HG02938 (cell line): ENCODE measurements around the gene UGGT2.

Source experiments
- ATAC-seq: cut with Tn5 transposase; IDR thresholded peaks from one replicate; pipeline ENCODE4 v1.9.1; 2021; ENCODE audit warnings: mild to moderate bottlenecking, moderate library complexity; ENCODE audit not compliant: unreplicated experiment

UGGT2 gene, protein sequence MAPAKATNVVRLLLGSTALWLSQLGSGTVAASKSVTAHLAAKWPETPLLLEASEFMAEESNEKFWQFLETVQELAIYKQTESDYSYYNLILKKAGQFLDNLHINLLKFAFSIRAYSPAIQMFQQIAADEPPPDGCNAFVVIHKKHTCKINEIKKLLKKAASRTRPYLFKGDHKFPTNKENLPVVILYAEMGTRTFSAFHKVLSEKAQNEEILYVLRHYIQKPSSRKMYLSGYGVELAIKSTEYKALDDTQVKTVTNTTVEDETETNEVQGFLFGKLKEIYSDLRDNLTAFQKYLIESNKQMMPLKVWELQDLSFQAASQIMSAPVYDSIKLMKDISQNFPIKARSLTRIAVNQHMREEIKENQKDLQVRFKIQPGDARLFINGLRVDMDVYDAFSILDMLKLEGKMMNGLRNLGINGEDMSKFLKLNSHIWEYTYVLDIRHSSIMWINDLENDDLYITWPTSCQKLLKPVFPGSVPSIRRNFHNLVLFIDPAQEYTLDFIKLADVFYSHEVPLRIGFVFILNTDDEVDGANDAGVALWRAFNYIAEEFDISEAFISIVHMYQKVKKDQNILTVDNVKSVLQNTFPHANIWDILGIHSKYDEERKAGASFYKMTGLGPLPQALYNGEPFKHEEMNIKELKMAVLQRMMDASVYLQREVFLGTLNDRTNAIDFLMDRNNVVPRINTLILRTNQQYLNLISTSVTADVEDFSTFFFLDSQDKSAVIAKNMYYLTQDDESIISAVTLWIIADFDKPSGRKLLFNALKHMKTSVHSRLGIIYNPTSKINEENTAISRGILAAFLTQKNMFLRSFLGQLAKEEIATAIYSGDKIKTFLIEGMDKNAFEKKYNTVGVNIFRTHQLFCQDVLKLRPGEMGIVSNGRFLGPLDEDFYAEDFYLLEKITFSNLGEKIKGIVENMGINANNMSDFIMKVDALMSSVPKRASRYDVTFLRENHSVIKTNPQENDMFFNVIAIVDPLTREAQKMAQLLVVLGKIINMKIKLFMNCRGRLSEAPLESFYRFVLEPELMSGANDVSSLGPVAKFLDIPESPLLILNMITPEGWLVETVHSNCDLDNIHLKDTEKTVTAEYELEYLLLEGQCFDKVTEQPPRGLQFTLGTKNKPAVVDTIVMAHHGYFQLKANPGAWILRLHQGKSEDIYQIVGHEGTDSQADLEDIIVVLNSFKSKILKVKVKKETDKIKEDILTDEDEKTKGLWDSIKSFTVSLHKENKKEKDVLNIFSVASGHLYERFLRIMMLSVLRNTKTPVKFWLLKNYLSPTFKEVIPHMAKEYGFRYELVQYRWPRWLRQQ (N-terminal part only)

DNA sequence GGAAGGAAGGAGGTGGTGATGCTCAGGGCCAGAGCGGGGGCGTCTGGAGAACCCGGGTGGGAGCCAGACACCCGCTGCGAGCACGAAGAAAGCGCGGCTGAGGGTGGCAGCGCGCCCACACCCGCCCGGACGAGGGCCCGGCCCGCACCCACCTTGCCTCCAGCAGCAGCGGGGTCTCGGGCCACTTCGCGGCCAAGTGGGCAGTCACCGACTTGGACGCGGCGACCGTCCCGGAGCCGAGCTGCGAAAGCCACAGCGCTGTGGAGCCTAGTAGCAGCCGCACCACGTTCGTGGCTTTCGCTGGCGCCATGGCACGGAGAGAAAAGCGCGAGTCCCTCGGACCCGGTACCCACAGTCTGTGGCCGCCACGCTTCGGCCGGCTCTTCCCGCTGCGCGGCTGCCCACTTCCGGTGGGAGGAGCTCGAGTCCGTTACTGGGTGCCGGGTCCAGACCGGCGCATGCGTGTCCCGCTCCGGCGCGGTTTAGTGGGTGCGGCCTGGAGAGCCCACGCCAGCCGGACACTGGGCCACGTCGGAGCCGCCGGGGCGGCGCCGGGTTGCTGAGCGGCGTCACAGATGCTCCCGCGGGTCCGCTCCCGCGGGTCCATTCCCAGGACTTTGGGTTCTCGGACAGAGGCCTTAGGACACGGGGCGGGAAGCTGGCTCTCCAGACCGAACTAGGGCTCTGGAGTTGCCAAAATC lies at the start of gene UGGT2:
UGGT2 (minus strand) TSS at position 399 of the 701 bp plus-strand sequence; CDS start at position 310, 89 bp downstream.
- peak; percentile 92 for ATAC-seq

DNA sequence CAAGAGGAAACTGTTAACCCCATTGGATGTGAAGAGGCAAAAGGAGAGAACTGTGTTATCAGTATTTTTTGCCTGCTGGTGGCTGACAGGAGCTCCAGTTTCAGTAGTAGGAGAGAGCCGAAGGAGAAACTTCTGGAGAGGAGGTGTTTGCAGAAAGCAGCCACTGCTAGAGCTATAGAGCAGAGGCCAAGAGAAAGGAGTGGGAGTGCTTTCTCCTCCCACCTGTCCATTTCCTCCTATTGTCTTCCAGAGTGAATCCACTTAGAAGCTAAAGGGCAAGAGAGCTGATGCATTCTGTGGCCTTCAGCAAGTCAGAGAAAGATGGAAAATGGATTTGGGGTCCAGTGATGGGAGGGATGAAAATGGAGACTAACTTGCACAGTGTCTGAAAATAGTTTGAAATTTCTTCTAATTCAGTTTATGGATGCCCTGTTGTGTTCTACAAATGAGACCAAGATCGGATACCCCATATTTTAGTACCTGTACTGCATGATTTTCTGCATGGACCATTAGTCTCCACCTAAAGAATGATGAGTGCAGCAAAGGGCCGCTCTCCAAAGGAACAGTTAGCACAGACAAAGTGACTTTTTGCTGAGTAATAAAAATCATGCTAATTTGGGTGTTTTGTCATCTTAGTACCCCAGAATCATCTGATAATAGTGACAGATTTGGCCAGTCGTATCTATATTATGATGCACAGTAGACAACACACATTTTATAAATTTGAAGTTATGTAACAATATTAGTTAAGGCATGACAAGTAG lies 47.4 kb upstream of the UGGT2 start:
- ATAC-seq = no peak

DNA sequence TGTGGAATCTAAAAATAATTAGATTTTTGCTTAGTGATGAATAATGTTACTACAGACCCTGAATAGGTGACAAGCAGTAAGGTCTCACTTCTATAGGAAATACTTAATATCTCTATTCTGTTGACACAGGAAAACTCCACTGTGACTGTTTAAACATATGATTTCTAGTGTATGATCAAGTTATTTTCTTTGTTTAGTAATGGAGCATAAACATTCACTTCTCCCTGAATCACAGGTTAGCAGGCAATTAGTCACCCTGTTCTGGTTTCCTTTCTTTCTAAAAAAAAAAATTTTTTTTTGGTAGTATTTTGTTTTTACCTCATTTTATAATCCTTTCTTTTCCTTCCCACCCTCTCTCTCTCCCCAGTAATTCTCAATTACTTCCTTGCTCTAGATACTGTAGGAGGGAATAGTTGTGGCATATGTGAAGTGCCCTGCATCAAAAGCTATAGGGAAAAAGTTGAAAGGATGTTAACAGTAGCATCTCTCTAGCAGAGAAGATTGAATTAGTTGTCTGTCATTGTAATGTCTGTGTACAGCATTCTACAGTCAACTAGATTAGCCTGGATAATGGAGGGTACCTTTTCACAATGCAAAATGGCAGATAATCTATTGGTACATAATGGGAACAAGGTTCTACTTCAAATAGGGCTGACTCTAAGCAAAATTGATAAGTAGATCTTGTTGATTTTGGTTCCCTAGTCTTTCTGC lies 40.2 kb upstream of the UGGT2 start:
- ATAC-seq = no peak

DNA sequence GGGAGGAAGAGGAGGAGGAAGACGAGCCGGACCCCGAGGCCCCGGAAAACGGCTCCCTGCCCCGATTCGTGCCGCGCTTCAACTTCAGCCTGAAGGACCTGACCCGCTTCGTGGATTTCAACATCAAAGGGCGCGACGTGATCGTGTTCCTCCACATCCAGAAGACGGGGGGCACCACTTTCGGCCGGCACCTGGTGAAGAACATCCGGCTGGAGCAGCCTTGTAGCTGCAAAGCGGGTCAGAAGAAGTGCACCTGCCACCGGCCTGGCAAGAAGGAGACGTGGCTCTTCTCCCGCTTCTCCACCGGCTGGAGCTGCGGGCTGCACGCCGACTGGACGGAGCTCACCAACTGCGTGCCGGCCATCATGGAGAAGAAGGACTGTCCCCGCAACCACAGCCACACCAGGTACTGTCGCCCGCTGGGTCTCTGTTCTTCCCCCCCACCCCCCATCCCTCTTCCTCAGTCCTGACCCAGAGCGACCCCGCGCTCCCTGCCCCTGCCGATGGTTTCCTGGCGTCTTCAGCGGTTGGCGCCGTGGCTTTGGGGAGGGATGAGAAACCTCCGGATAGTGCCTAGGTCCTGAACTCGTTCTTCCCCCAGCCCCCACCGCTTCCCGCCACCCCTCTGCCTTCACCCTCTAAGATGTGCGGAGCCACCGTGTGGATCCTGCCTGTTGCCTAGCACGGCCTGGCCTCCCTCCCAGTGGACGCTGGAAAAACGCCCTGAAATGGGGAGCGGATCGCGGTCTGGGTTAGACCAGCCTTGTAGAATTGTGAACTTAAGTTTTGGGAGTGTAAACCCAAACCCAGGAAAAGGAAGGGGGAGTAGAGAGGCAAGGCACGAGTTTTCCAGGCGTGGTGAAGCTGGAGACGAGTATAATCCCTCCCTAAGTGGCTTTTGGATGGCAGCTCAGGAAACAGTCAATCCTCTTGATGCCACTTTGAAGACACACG lies 38.2 kb upstream of the UGGT2 start:
- ATAC-seq = no peak

DNA sequence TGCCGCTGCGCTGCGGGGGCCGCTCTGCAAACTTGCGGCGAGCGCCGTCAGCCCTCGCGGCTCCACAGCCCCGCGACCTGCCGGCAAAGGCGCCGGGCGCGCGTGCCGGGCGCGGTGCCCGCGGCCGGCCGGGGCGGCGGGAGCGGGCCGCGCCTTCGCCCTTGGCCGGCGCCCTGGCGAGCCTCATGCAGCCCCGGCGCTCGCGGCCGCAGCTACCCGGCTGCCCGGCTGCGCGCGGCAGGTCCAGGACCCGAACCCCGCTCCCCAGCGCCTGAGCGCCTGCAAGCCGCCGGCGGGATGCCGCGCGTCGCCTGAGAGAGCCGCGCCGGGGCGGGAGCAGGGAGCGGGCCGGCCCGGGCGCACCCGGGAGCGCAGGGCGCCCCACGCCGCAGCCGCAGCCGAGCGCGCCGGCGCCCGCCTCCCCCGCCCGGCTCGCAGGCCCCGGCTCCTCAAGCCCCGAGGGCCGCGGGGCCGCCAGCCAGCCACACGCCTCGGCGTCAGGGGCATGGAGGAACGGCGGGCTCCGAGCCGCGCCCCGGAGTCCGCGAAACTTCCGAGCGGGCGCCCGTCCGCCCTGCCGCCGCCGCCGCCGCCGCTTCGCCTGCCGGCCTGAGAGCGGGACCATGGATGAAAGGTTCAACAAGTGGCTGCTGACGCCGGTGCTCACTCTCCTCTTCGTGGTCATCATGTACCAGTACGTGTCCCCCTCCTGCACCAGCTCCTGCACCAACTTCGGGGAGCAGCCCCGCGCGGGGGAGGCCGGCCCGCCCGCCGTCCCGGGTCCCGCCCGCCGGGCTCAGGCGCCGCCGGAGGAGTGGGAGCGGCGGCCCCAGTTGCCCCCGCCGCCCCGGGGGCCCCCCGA lies 37.3 kb upstream of the UGGT2 start:
- peak; percentile 36 for ATAC-seq

DNA sequence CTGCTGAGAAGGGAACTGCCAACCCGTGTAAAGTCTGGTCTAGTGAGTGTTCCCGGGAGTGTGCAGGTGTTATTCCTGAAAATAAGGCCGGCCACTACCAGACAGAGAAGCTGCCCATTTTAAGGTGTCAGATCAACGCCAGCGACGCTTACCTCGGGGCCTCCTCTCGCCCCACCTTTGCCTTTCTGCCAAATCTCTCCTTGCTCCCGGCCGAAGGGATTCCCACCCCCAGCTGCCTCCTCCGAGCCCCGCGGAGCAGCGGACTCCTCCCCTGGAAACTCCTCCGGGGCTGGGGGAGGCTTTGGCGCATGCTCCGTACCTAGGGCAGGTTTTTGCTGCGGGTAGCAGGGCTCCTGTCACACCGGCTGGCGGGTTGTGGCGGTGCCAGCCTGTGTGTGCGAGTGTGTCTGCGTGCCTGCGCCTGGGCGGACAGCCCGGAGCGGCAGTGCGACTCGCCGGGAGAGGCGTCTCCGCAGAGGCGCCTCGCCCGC lies 36.6 kb upstream of the UGGT2 start, which contains the start of gene HS6ST3:
HS6ST3 (plus strand) TSS at position 359 of the 491 bp plus-strand sequence.
- peak; percentile 38 for ATAC-seq

DNA sequence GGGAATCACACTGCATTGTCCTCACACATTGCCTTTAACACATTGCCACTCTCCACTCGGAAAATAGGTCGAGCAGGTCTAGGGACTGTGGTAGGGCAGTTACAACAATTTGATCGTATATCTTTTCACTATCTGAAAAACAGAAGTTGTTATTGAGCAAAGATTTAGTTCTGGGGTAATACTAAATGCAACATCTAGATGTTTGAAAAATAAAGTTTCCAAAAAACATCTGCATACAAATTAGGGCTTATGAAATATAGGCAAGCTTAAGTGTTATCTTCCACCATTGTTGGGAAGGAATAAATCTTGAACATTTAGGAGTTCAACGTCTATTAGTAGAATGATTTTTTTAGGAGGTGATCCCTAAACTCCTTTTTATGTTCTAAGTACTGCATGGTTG lies 35.9 kb upstream of the UGGT2 start:
- no peak for ATAC-seq

DNA sequence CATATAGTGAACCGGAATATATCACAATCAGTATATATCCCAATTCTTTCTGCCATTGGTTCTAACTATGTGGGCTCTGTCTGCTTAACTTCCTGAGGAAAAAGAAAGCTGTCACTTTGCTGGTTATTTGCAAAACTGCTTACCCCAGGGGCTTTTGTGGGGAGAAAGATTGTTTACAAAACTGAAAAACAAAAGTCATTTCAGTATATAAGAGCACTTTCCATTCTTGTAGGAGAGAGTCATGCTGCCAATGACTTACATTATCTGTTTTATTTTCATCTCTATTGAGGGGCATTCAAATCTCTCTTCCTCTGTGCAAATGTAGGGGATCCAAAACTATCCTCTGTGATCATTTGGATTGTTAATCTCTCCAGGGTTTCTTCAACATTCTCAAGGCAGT lies 33.5 kb upstream of the UGGT2 start:
- ATAC-seq = no peak

DNA sequence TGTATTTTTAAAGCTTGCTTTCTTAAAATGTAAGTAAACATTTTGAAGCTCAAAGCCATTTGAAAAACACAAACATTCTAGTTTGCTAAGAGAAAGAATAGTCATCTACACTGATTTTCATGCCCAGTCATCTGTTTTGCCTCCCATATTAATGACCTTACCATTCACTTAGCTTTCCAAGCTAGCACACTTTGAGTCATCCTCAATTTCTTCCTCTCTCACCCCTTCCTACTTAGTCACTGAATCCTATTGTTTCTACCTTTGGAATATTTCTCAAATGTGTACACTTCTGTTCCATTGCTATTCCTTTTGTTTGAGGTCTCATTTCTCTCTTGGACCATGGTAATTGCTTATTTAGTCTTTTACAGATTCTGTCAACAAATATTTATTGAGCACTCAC lies 29.4 kb upstream of the UGGT2 start:
- no peak for ATAC-seq

DNA sequence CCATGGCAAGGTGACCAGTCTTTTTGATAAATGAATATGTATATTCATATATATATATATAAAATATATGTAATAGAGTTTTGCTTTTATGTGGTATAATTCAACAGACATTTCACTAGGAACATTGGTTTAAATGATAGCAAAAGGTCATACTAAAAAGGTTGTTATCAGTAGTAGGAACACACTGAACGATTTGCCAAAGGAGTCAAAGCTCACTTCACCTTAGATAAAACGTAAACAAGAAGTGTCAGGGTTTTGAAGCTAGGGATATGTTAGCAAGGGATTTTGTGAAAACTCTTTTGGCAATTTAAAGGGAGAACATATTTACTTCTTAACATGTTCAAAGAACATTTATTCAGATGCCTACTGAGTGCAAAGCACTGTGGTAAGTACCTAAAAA lies 28.7 kb upstream of the UGGT2 start:
- ATAC-seq = no peak

DNA sequence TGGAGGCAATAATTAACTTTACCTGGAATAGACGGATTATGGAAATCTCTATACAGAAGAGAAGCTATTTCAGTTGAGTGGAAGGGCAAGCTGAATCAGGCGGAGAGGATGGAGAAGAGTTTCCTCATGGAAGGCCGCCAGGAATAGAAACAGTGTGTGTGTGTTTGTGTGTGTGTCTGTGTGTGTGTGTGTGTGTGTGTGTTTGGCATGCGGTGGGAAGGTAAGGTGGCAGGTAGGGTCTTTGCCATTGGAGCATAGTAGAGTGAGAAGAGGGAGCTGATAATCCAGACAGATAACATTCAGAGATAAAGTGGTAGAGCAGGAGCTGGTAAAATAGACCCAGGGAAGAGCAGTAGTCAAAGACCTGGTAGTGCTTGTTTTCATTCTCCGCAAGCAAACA lies 27.5 kb upstream of the UGGT2 start:
- ATAC-seq = no peak

DNA sequence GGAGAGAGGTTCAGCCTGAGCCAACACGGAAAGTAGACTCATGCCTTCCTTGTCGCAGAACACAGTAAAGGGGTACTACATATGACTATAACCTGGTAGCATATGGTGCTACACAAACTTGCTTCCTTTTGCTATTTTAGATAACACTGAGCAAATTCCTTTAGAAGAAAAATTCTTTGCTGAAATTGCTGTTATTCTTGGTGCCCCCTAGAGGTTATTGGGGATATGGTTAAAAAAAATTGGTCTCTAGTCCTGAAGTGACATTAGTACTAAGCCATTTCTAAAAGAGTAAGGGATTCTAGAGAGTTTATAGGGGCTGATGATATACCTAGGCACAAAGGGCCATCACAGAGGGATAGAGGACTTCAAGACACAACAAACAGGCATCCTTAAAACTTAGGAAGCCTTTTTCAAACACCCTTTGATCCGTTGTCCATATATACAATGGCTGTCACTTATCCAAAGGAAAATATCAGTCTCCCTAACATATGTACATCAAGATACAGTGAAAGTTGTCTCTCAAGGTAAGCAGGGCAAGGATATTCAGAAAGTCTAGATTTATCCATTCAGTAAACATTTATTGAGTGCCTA lies 22.8 kb upstream of the UGGT2 start:
- peak; percentile 75 for ATAC-seq

DNA sequence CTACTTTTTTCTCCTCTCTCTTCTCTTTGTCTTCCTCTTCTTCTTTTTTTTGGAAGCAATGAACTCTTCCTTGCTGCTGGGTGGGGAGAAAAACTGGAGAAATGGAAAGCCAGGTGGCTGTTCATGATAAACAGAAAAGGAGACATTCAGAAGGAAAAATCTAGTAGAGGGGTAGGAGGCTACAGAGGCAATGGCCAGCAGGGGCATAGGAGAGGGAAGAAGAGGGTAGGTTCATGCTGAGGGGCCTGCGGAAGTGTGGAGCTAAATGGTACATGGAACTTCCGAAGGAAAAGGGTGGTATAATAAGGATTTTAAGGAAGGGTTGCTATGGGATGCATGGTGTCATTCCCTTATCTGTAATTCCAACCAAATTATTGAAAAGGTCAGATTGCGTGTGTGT lies 19.2 kb upstream of the UGGT2 start:
- no peak for ATAC-seq

DNA sequence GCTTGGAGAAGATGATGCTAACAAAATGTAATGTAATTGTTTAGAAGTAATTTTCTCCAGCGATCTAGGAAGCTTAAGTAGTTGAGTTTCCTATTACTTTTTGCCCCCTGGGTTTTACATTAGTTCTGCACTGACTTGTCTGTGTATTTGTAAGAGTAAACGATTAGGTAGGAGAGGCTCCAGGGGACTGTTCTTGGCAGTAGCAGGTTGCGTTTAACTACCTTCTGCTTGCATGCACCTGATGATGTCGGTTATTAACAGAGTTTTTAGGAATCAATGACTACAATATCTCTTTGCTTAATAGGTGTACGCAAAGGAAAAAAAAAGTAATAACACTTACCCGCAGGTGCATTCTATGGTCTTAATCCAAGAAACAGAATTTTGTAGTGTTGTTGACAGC lies 18.3 kb upstream of the UGGT2 start:
- ATAC-seq = no peak

DNA sequence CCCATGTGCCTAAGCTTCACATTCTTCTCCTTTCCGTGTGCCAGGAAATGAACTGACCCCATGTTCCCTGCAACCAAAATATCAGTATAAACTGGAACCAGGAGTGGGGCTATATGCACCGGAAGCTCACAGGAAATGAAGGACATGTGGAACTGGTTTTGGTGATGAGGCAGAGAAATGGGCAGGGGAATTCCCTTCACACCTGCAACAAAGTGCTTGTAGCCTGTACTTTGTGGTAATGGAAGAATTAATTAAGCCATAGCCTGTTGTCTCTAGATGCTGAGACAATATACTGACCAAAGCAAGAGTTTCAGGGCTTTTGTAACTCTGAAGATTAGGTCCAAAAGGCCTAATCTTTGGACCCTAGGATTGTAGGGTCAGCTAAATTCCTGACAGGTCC lies 15.5 kb upstream of the UGGT2 start:
- no peak for ATAC-seq

DNA sequence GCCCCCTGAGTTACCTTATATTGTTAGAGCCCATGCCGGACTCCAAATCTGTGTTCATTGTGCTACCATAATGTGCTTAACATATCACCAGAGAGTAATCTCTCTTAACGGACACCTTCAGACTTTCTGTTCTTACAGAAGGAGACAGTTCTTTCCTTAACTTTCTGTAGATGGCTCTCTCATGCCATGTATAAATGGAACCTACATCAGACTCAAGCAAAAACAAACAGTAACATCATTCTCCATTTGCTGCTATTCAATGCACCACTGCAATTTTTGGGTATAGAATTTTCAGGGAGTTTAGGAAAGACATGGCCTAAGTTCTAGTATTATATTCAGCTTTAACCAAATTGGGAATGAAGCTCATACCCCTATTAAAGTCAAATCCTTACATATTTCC lies 12.6 kb upstream of the UGGT2 start:
- no peak for ATAC-seq

DNA sequence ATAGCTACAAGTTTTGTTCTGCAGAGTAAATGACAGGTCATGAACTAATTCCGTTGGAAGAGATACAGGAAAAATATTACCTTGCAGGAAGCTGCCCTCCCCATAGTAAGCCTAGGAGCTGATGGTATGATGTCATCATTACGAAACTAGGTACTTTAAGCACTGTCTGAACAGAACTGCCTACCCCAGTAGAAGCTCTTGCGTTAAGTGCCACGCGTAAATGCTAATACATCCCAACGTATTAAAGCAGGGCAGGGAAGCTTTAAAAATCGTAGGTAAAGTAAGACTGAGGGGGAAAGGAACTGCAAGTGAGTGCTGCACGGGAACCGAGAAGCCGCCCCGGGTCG lies 572 bp downstream of the UGGT2 start:
- ATAC-seq = peak; percentile 68
